Naive B cell (primary cell): Measurements from ENCODE around the gene TRPM2. TPM values are rescaled to one million over a fixed set of nuclear protein-coding genes. Genes with fewer than 3 reads are reported as not detected.

Experiments
- ATAC-seq, 2 donors: fragments of 150-1000 bp; cut with Tn5 transposase; 2 replicates each; pipeline ENCODE4 v1.10.0; 2021; ENCODE audit warnings: low read depth in 2 of 2, mild to moderate bottlenecking in 2 of 2, moderate library complexity in 2 of 2
- DNase-seq: peaks from one replicate; pipeline ENCODE4 v3.0.0; 2022
- H3K27ac Mint-ChIP-seq, 6 donors: one replicate each; pipeline ENCODE4 v1.8.0; 2020 to 2022; ENCODE audit warnings: mild to moderate bottlenecking in 6 of 6, mixed read lengths in 6 of 6, moderate library complexity in 5 of 6, inconsistent platforms in 2 of 6
- H3K27me3 Mint-ChIP-seq, 3 donors: one replicate each; pipeline ENCODE4 v1.8.0; 2021 to 2022; ENCODE audit warnings: mixed read lengths in 3 of 3, mild to moderate bottlenecking in 1 of 3
- H3K36me3 Mint-ChIP-seq, 2 donors: one replicate each; pipeline ENCODE4 v1.8.0; 2020 to 2022; ENCODE audit warnings: mixed read lengths in 2 of 2, inconsistent platforms in 1 of 2, mild to moderate bottlenecking in 1 of 2
- H3K4me1 Mint-ChIP-seq, 3 donors: one replicate each; pipeline ENCODE4 v1.8.0; 2020 to 2022; ENCODE audit warnings: mixed read lengths in 3 of 3, inconsistent platforms in 1 of 3, mild to moderate bottlenecking in 1 of 3, moderate library complexity in 1 of 3
- H3K4me3 Mint-ChIP-seq, 8 donors: one replicate each; pipeline ENCODE4 v1.8.0; 2020 to 2022; ENCODE audit warnings: mild to moderate bottlenecking in 8 of 8, mixed read lengths in 8 of 8, moderate library complexity in 8 of 8, inconsistent platforms in 2 of 8
- H3K9me3 Mint-ChIP-seq, 7 donors: one replicate each; pipeline ENCODE4 v1.8.0; 2020 to 2022; ENCODE audit warnings: mixed read lengths in 7 of 7, mild to moderate bottlenecking in 5 of 7, inconsistent platforms in 2 of 7, moderate library complexity in 1 of 7
- polyA plus RNA-seq, 6 donors: library from polyadenylated mRNA; unstranded; fragments of 300-500 nt; fragmentation: Illumina TruSeq; gene quantifications; one replicate each; pipeline ENCODE4 v1.2.3, GENCODE V29; 2021; ENCODE audit warnings: low read depth in 6 of 6

TRPM2 gene
- polyA plus RNA-seq, 6 donors from 2014 or later = 0.48 to 4.8 (median 2.6) TPM

GRCh38 chr21:44325386-44326271, 27.8 kb upstream of the TRPM2 start:
- Mint-ChIP-seq H3K9me3 (no peaks in the 10 kb centered on the region), H3K4me1 (peaks cover 0 to 6% (median 0%) of the 10 kb centered on the region in 3 donors), H3K4me3 (no peak overlapping the region)

GRCh38 chr21:44326272-44326647, 27.2 kb upstream of the TRPM2 start:
- Mint-ChIP-seq H3K4me3 (no peak overlapping the region), H3K4me1 (peaks cover 0 to 6% (median 0%) of the 10 kb centered on the region in 3 donors), H3K9me3 (no peaks in the 10 kb centered on the region), H3K27me3 (no peaks in the 10 kb centered on the region), H3K27ac (peak overlapping the region in 1 of 6 donors; percentile 18), H3K36me3 (no peaks in the 10 kb centered on the region)
- DNase-seq = no peak
- no peak for ATAC-seq

More at GRCh38 chr21:44325386-44326271, 27.8 kb upstream of the TRPM2 start:
- Mint-ChIP-seq H3K36me3 (no peaks in the 10 kb centered on the region), H3K27ac (peak overlapping the region in 1 of 6 donors; percentile 18), H3K27me3 (no peaks in the 10 kb centered on the region)
- DNase-seq = no peak
- no peak for ATAC-seq

- ATAC-seq = peak in 1 of 2 donors; percentile 13
- H3K4me3 Mint-ChIP-seq = no peak overlapping the region
Measured at GRCh38 chr21:44326716-44327602, 26.5 kb upstream of the TRPM2 start.

GRCh38 chr21:44327603-44327974, 25.8 kb upstream of the TRPM2 start:
- H3K27ac Mint-ChIP-seq = peak overlapping the region in 1 of 6 donors; percentile 53
- peaks cover 0 to 6% (median 0%) of the 10 kb centered on the region in 3 donors for H3K4me1 Mint-ChIP-seq
- no peak for DNase-seq
- no peak for ATAC-seq
- no peaks in the 10 kb centered on the region for H3K27me3 Mint-ChIP-seq
- no peaks in the 10 kb centered on the region for H3K36me3 Mint-ChIP-seq
- H3K9me3 Mint-ChIP-seq = no peaks in the 10 kb centered on the region
- no peak overlapping the region for H3K4me3 Mint-ChIP-seq

More at GRCh38 chr21:44326716-44327602, 26.5 kb upstream of the TRPM2 start:
- peaks cover 0 to 6% (median 0%) of the 10 kb centered on the region in 3 donors for H3K4me1 Mint-ChIP-seq
- no peaks in the 10 kb centered on the region for H3K36me3 Mint-ChIP-seq
- peak overlapping the region in 1 of 6 donors; percentile 28 for H3K27ac Mint-ChIP-seq
- no peaks in the 10 kb centered on the region for H3K9me3 Mint-ChIP-seq
- DNase-seq = no peak
- no peaks in the 10 kb centered on the region for H3K27me3 Mint-ChIP-seq

DNA sequence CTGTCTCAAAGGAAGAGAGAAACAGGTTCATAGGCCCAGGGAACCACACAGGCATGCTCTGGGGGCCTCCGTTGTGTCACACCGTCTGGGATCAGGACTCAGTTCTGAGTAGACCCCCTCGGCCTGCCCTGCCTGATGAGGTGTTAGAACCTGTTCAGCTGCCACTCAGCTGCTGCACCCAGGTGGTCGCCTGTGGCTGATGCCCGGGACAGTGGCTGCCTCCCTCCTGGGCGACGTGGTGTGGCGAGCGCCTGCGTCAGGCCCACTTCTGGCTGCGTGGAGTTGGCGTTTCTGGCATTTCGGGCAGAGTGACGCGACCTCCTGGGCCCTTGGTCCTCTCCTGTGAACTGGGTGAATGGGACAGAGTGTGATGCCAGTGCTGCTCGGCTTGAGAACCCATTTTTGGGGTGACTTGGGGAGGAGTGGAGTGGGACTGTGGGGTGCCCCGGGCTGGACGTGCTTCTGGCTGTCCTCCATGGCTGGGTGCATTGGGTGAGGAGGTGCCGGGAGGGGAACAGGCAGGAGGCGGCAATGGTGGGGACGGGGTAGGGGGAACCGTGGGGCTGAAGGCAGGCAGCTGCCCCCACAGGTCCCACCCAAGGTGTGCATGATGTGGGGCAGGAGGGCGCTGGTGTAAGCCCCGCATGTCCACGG, 25.1 kb upstream of the TRPM2 start:
- H3K36me3 Mint-ChIP-seq = no peaks in the 10 kb centered on the region
- H3K4me1 Mint-ChIP-seq = peaks cover 0 to 6% (median 0%) of the 10 kb centered on the region in 3 donors
- H3K27me3 Mint-ChIP-seq = no peaks in the 10 kb centered on the region
- no peak for ATAC-seq
- H3K9me3 Mint-ChIP-seq = no peaks in the 10 kb centered on the region
- H3K4me3 Mint-ChIP-seq = no peak overlapping the region
- no peak for DNase-seq
- peak overlapping the region in 3 of 6 donors; percentile 49 to 90 (median 53) for H3K27ac Mint-ChIP-seq

- Mint-ChIP-seq H3K27ac (peak overlapping the region in 5 of 6 donors; percentile 30 to 70 (median 49)), H3K27me3 (no peaks in the 10 kb centered on the region), H3K36me3 (no peaks in the 10 kb centered on the region), H3K4me1 (peaks cover 0 to 6% (median 0%) of the 10 kb centered on the region in 3 donors), H3K9me3 (no peaks in the 10 kb centered on the region), H3K4me3 (no peak overlapping the region)
- no peak for DNase-seq
- no peak for ATAC-seq
Measured at GRCh38 chr21:44329086-44329889, 24.1 kb upstream of the TRPM2 start.

DNA sequence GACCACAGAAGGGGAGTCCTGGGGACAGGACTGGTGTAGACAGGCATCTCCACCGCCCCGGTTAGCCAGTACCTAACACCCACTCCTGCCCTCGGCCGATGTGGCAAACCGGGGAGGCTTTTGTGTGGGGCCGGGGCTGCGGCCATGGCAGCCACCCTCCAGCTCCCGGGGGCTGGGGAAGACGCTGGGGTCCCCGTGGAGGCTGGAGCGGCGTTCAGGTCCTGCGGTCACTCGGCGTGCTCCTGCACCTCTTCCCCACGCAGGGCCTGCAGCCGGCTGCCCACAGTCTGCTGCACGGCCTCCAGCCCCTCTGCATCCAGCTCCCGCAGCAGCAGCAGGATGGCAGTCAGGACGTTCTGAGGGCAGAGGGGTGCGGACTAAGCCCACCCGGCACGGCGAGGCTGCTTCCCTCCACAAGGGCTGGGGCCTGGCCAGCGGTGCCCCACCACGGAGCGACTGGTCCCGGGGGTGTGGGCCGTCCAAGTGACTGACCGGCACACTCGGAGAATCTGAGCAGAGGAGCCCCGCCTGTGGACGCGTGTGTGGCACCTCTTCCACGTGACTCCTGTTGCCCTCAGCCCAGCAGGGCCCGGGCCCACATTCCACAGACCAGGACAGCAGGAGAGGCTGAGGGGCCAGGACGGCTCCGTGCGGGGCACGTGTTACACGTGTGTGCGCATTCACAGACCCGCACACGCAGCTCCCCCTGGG, 23.3 kb upstream of the TRPM2 start:
- Mint-ChIP-seq H3K27me3 (no peaks in the 10 kb centered on the region), H3K4me3 (no peak overlapping the region), H3K9me3 (no peaks in the 10 kb centered on the region), H3K36me3 (no peaks in the 10 kb centered on the region), H3K4me1 (peaks cover 0 to 10% (median 0%) of the 10 kb centered on the region in 3 donors), H3K27ac (peak overlapping the region in 2 of 6 donors; percentile 47 to 53)
- DNase-seq (no peak), ATAC-seq (no peak)

DNA sequence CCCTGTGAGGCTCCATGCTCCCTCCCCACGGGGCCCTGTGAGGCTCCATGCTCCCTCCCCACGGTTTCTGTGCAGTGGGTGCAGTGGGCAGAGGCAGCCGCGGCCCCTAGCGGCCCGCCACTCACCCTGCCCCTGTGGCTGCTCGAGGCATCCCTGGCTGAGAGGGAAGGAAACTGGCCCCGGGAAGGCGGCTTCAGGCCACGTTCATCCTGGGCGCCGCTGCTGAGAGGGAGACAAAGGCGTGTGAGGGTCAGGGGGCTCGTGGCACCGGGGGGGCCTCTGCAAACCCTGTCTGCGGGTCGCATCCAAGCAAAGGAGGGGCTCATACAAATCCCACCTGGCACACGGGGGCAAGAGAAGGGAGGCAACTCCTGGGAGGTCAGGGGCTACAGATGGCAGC, 22.7 kb upstream of the TRPM2 start:
- no peaks in the 10 kb centered on the region for H3K36me3 Mint-ChIP-seq
- H3K27me3 Mint-ChIP-seq = no peaks in the 10 kb centered on the region
- H3K27ac Mint-ChIP-seq = no peak overlapping the region
- H3K9me3 Mint-ChIP-seq = no peaks in the 10 kb centered on the region
- H3K4me3 Mint-ChIP-seq = no peak overlapping the region
- DNase-seq = no peak
- H3K4me1 Mint-ChIP-seq = peaks cover 0 to 10% (median 0%) of the 10 kb centered on the region in 3 donors
- no peak for ATAC-seq

DNA sequence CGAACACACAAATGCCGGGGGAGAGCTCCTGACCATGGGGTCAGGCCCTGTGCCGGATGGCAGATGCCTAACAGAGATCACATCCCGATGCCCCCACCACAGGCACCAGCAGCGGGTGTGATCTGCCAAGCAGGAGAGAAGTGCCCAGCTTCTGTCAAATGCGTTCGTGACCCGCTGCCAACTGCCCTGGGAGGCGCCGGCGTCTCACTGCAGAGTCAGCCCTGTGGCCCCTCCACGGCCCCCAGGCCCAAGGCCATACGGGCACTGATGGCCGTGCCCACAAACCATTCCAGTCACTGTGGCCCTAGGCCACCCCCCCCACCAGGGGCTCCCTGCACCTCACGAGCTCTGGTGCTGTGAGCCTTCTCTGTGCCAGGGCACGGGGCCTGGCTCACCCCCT, 22.2 kb upstream of the TRPM2 start:
- Mint-ChIP-seq H3K9me3 (no peaks in the 10 kb centered on the region), H3K4me3 (no peak overlapping the region), H3K27ac (no peak overlapping the region), H3K36me3 (no peaks in the 10 kb centered on the region), H3K4me1 (peaks cover 0 to 10% (median 0%) of the 10 kb centered on the region in 3 donors), H3K27me3 (no peaks in the 10 kb centered on the region)
- ATAC-seq (no peak), DNase-seq (no peak)

DNA sequence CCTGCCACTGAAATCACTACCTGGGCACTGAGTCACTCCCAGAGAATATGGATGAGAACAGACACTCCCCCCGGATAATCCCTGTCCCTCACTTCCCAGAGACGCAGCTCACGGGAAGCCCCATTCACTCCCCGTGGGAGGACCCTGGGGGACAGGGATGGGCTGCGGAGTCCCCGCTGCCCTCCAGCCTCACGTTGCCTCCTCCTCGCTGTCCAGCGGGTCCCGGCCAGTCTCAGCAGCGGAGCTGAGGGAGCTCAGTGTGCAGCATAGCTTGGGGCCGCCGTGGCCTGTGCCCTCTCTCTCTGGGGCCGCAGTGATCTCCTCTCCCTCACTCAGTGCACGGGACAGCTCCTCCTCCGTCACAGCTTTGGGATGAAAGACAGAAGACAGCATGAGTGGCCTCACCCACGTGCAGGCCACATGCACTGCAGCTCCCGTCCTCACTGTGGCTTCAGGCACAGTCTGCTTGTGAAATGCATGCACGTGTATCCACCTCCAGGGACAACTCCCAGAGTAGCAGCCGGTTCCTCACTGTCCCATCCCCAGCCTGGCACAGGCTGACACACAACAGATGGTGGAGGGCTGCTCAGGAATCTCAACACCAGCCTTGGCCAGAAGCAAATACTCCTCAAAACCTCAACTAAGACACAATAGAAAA, 21.6 kb upstream of the TRPM2 start:
- peaks cover 0 to 10% (median 2%) of the 10 kb centered on the region in 3 donors for H3K4me1 Mint-ChIP-seq
- DNase-seq (no peak), ATAC-seq (no peak)
- no peaks in the 10 kb centered on the region for H3K27me3 Mint-ChIP-seq
- no peaks in the 10 kb centered on the region for H3K9me3 Mint-ChIP-seq
- no peaks in the 10 kb centered on the region for H3K36me3 Mint-ChIP-seq
- H3K4me3 Mint-ChIP-seq = no peak overlapping the region
- H3K27ac Mint-ChIP-seq = peak overlapping the region in 2 of 6 donors; percentile 68 to 82

DNA sequence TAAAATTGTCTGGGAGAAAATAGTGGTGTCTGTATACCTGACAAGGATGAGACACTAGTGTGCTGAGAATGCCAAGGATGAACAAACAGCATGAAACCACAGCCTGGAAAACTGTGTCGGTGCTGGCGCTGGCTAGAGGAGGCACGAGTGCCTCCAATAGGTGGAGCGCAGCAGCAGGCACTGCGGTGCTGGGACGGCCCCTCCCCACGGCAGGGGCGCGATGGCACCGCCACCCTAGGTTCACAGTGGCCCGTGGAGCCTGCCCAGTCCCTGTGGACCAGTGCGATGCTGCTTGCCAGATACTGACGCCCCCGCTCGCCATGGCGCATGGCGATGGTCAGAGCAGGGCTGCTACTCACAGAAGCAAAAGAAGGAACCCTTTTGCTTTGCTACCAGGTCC, 21.0 kb upstream of the TRPM2 start:
- H3K9me3 Mint-ChIP-seq = no peaks in the 10 kb centered on the region
- DNase-seq (no peak), ATAC-seq (no peak)
- no peaks in the 10 kb centered on the region for H3K36me3 Mint-ChIP-seq
- peak overlapping the region in 1 of 6 donors; percentile 31 for H3K27ac Mint-ChIP-seq
- no peaks in the 10 kb centered on the region for H3K27me3 Mint-ChIP-seq
- H3K4me3 Mint-ChIP-seq = no peak overlapping the region
- peaks cover 0 to 10% (median 7%) of the 10 kb centered on the region in 3 donors for H3K4me1 Mint-ChIP-seq

DNA sequence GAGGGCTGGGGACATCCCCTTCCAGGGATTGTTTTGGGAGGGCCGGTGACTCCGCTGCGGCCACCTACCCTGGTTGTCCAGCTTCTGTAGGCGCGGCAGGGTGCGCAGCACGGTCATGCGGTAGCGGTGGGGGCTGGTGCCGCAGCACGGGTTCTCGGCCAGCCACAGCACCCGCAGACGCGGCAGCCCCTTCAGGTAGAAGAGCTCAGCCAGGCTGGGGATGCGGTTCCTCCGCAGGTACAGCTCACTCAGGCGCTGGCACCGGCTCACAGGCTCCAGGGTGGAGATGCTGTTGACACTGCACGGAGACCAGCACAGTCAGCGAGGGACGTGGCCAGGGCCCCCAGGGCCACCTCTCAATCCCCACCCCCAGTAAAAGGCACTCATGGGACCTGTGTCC, 20.5 kb upstream of the TRPM2 start:
- Mint-ChIP-seq H3K4me1 (peaks cover 0 to 12% (median 10%) of the 10 kb centered on the region in 3 donors), H3K27me3 (no peaks in the 10 kb centered on the region), H3K9me3 (no peaks in the 10 kb centered on the region), H3K36me3 (no peaks in the 10 kb centered on the region), H3K4me3 (no peak overlapping the region), H3K27ac (peak overlapping the region in 4 of 6 donors; percentile 15 to 81 (median 39))
- ATAC-seq (no peak), DNase-seq (no peak)
